H9 (cell line): Measurements from ENCODE around the gene PRRX2. TPM values are rescaled to one million over a fixed set of nuclear protein-coding genes. Genes with fewer than 3 reads are reported as not detected.
A peak's percentile ranks its signal among the peaks of the same experiment; 100 is the strongest.

ENCODE experiments used
- DNase-seq: peaks from one replicate; pipeline ENCODE4 v3.0.0-alpha.2; 2017
- H2AFZ ChIP-seq: one replicate; pipeline ENCODE4 v1.6.1; 2013; ENCODE audit warnings: mild to moderate bottlenecking, low read length, control low read depth, moderate library complexity
- H2AK5ac ChIP-seq: 2 replicates; pipeline ENCODE4 v1.6.1; 2013; ENCODE audit warnings: low read length, control low read depth, mixed read lengths; ENCODE audit not compliant: insufficient read length
- H2BK120ac ChIP-seq: one replicate; pipeline ENCODE4 v1.6.1; 2013; ENCODE audit warnings: low read depth, mild to moderate bottlenecking, low read length, control low read depth, inconsistent platforms; ENCODE audit not compliant: poor library complexity, severe bottlenecking
- H2BK12ac ChIP-seq: 2 replicates; pipeline ENCODE4 v1.6.1; 2013; ENCODE audit warnings: low read length, control low read depth, mixed read lengths, low read depth; ENCODE audit not compliant: insufficient read length
- H2BK15ac ChIP-seq: 2 replicates; pipeline ENCODE4 v1.6.1; 2013; ENCODE audit warnings: low read depth, low read length, control low read depth
- H2BK20ac ChIP-seq: one replicate; pipeline ENCODE4 v1.6.1; 2013; ENCODE audit warnings: low read depth, mild to moderate bottlenecking, low read length, control low read depth, inconsistent platforms; ENCODE audit not compliant: poor library complexity, severe bottlenecking
- H2BK5ac ChIP-seq: 2 replicates; pipeline ENCODE4 v1.6.1; 2013; ENCODE audit warnings: low read length, control low read depth, mixed read lengths; ENCODE audit not compliant: insufficient read length
- H3K14ac ChIP-seq: 2 replicates; pipeline ENCODE4 v1.6.1; 2013; ENCODE audit warnings: low read length, control low read depth; ENCODE audit not compliant: insufficient read depth
- H3K18ac ChIP-seq: 2 replicates; pipeline ENCODE4 v1.6.1; 2013; ENCODE audit warnings: low read depth, mild to moderate bottlenecking, mixed read lengths, low read length, control low read depth; ENCODE audit not compliant: insufficient read length
- H3K23ac ChIP-seq: 2 replicates; pipeline ENCODE4 v1.6.1; 2013; ENCODE audit warnings: low read length, control low read depth, mixed read lengths, low read depth; ENCODE audit not compliant: insufficient read length
- H3K23me2 ChIP-seq: 2 replicates; pipeline ENCODE4 v1.6.1; 2013; ENCODE audit warnings: low read depth, mild to moderate bottlenecking, mixed read lengths, low read length, control low read depth; ENCODE audit not compliant: insufficient read length, poor library complexity, severe bottlenecking
- H3K27ac ChIP-seq: 2 replicates; pipeline ENCODE4 v1.5.1; 2013; ENCODE audit warnings: low read length, control low read depth, mixed read lengths, low read depth; ENCODE audit not compliant: insufficient read length
- H3K27me3 ChIP-seq: 2 replicates; pipeline ENCODE4 v1.6.1; 2013; ENCODE audit warnings: low read length, control low read depth, inconsistent platforms; ENCODE audit not compliant: insufficient read depth
- H3K4ac ChIP-seq: 2 replicates; pipeline ENCODE4 v1.6.1; 2013; ENCODE audit warnings: low read depth, mild to moderate bottlenecking, control low read depth, inconsistent platforms, low read length, moderate library complexity
- H3K4me1 ChIP-seq: 2 replicates; pipeline ENCODE4 v1.6.1; 2013; ENCODE audit warnings: low read length, control low read depth, inconsistent platforms; ENCODE audit not compliant: insufficient read depth
- H3K4me2 ChIP-seq: 2 replicates; pipeline ENCODE4 v1.6.1; 2013; ENCODE audit warnings: low read length, control low read depth, mixed read lengths; ENCODE audit not compliant: insufficient read length, insufficient read depth
- H3K56ac ChIP-seq: 2 replicates; pipeline ENCODE4 v1.6.1; 2013; ENCODE audit warnings: low read depth, mild to moderate bottlenecking, mixed read lengths, low read length, control low read depth; ENCODE audit not compliant: insufficient read length
- H3K79me1 ChIP-seq: 2 replicates; pipeline ENCODE4 v1.6.1; 2013; ENCODE audit warnings: low read depth, mild to moderate bottlenecking, moderate library complexity, low read length, control low read depth, inconsistent platforms; ENCODE audit not compliant: insufficient read depth, poor library complexity, severe bottlenecking
- H3K79me2 ChIP-seq: 2 replicates; pipeline ENCODE4 v1.6.1; 2013; ENCODE audit warnings: low read length, control low read depth, inconsistent platforms; ENCODE audit not compliant: insufficient read depth
- H3K9ac ChIP-seq: 2 replicates; pipeline ENCODE4 v1.6.1; 2013; ENCODE audit warnings: low read length, control low read depth, mixed read lengths; ENCODE audit not compliant: insufficient read length; ENCODE audit errors: extremely low read depth
- H3K9me3 ChIP-seq: one replicate; pipeline ENCODE4 v1.6.1; 2013; ENCODE audit warnings: low read depth, low read length, inconsistent platforms; ENCODE audit not compliant: control insufficient read depth
- H3T11ph ChIP-seq: one replicate; pipeline ENCODE4 v1.6.1; 2013; ENCODE audit warnings: mild to moderate bottlenecking, low read length, control low read depth, inconsistent platforms
- H4K20me1 ChIP-seq: one replicate; pipeline ENCODE4 v1.6.1; 2013; ENCODE audit not compliant: control insufficient read depth, insufficient read length, insufficient read depth
- H4K5ac ChIP-seq: 2 replicates; pipeline ENCODE4 v1.6.1; 2013; ENCODE audit warnings: low read depth, mild to moderate bottlenecking, mixed read lengths, low read length, control low read depth; ENCODE audit not compliant: insufficient read length
- H4K8ac ChIP-seq: replicated peaks from 2 replicates; pipeline ENCODE4 v1.6.1; 2013; ENCODE audit warnings: low read length, control low read depth, mixed read lengths, low read depth; ENCODE audit not compliant: insufficient read length
- H4K91ac ChIP-seq: 2 replicates; pipeline ENCODE4 v1.6.1; 2013; ENCODE audit warnings: low read depth, mild to moderate bottlenecking, moderate library complexity, mixed read lengths, low read length, control low read depth; ENCODE audit not compliant: insufficient read length
- H3K27ac Mint-ChIP-seq, 3 experiments: 2 replicates in 2 of 3; 3 replicates in 1 of 3; pipeline ENCODE4 v1.8.0; 2020 to 2021; ENCODE audit warnings: mixed read lengths in 3 of 3, mild to moderate bottlenecking in 1 of 3, moderate library complexity in 1 of 3
- H3K27me3 Mint-ChIP-seq: 2 replicates; pipeline ENCODE4 v1.8.0; 2021; ENCODE audit warnings: low read depth, mild to moderate bottlenecking, moderate library complexity, mixed read lengths
- H3K36me3 Mint-ChIP-seq, 3 experiments: 2 replicates in 2 of 3; 3 replicates in 1 of 3; pipeline ENCODE4 v1.8.0; 2020 to 2021; ENCODE audit warnings: low read depth in 3 of 3, mixed read lengths in 3 of 3; ENCODE audit not compliant: insufficient read depth in 1 of 3
- H3K4me1 Mint-ChIP-seq, 2 experiments: 2 replicates each; pipeline ENCODE4 v1.8.0; 2020; ENCODE audit warnings: mixed read lengths in 2 of 2
- H3K4me3 Mint-ChIP-seq, 2 experiments: 2 replicates in 1 of 2; 3 replicates in 1 of 2; pipeline ENCODE4 v1.8.0; 2020 to 2021; ENCODE audit warnings: mild to moderate bottlenecking in 2 of 2, mixed read lengths in 2 of 2, moderate library complexity in 1 of 2
- H3K9me3 Mint-ChIP-seq, 2 experiments: 2 replicates in 1 of 2; 3 replicates in 1 of 2; pipeline ENCODE4 v1.8.0; 2020; ENCODE audit warnings: mild to moderate bottlenecking in 2 of 2, mixed read lengths in 2 of 2, moderate library complexity in 1 of 2
- CTCF ChIP-seq: fragments of 200-600 bp; sonication (generic); conservative IDR thresholded peaks from 3 replicates; pipeline ENCODE4 v1.8.0; 2021; ENCODE audit warnings: antibody characterized with exemption, mild to moderate bottlenecking
- WGBS: extraction: QIAGEN DNeasy Blood & Tissue Kit; methylation state at CpG from one replicate; pipeline ENCODE4 v1.1.7; 2013; ENCODE audit warnings: missing lambda C conversion rate, low lambda C conversion rate, mixed read lengths; ENCODE audit not compliant: insufficient read length; ENCODE audit errors: extremely low coverage; 5-methylcytosine and 5-hydroxymethylcytosine counted together
- total RNA-seq: library from RNA; stranded (reverse); gene quantifications from 2 replicates; pipeline ENCODE4 v1.2.1, GENCODE V29; 2021

PRRX2 gene
- total RNA-seq, 1 experiment from 2014 or later = 3.9 TPM

GRCh38 chr9:129752900-129753729 lies 87.7 kb downstream of the PRRX2 start, which contains the start of gene PTGES:
Gene PTGES (minus strand): TSS chr9:129753042. CDS start chr9:129753012, 30 bp downstream.
- H2BK5ac ChIP-seq = no peak within 1 kb of the TSS
- Mint-ChIP-seq H3K27me3 (peaks cover 14% of the 10 kb centered on the region), H3K4me1 (peaks cover 16 to 19% of the 10 kb centered on the region in 2 experiments), H3K27ac (peak within 1 kb of the TSS in 2 of 3 experiments; percentile 19 to 40; a peak in 3 of 7 replicates), H3K4me3 (peak within 1 kb of the TSS in 1 of 2 experiments; percentile 61; a peak in 2 of 5 replicates), H3K9me3 (no peaks in the 10 kb centered on the region), H3K36me3 (no peaks in the 10 kb centered on the region)
- no peak within 1 kb of the TSS for H3K56ac ChIP-seq
- H3K14ac ChIP-seq = no peak within 1 kb of the TSS
- H3K9me3 ChIP-seq = no peaks in the 10 kb centered on the region
- peak within 1 kb of the TSS; percentile 18 for H3K18ac ChIP-seq
- no peak within 1 kb of the TSS for H3K9ac ChIP-seq
- no peak within 1 kb of the TSS for H2BK15ac ChIP-seq
- H2BK20ac ChIP-seq = no peak within 1 kb of the TSS
- no peak within 1 kb of the TSS for H4K8ac ChIP-seq
- H3K23me2 ChIP-seq = no peaks in the 10 kb centered on the region
- H2BK12ac ChIP-seq = no peak within 1 kb of the TSS
- peak; percentile 78 for DNase-seq
- no peak within 1 kb of the TSS for H3T11ph ChIP-seq
- H3K4me2 ChIP-seq = peak within 1 kb of the TSS; percentile 3
- no peaks in the 10 kb centered on the region for H3K79me1 ChIP-seq
- H4K91ac ChIP-seq = no peak within 1 kb of the TSS
- peaks cover 6% of the 10 kb centered on the region; the same call in 1 of the 2 replicates for H3K4me1 ChIP-seq
- no peak within 1 kb of the TSS for H2AFZ ChIP-seq
- no peak within 1 kb of the TSS for H3K4ac ChIP-seq
- H3K27ac ChIP-seq = no peak within 1 kb of the TSS
- no peak within 1 kb of the TSS for H2AK5ac ChIP-seq
- H3K79me2 ChIP-seq = no peaks in the 10 kb centered on the region
- H3K23ac ChIP-seq = no peak within 1 kb of the TSS
- H3K27me3 ChIP-seq = no peaks in the 10 kb centered on the region
- no peak within 1 kb of the TSS for H2BK120ac ChIP-seq
- WGBS = no CpG with 5 or more reads among the region's 23 CpGs
- TF ChIP-seq CTCF = no peak
- H4K20me1 ChIP-seq = no peaks in the 10 kb centered on the region
- no peak within 1 kb of the TSS for H4K5ac ChIP-seq
